Stimulated activated CD4-positive, alpha-beta T cell treated with anti-CD3 and anti-CD28 coated beads, Interleukin-2, amount 100 ng/mL, for 24 hours (primary cell): Measurements from ENCODE around the gene TCF7L2.

Experiments
- DNase-seq, 2 donors: peaks; one replicate each; pipeline ENCODE4 v3.0.0-alpha.2; 2020

TCF7L2 gene

DNA sequence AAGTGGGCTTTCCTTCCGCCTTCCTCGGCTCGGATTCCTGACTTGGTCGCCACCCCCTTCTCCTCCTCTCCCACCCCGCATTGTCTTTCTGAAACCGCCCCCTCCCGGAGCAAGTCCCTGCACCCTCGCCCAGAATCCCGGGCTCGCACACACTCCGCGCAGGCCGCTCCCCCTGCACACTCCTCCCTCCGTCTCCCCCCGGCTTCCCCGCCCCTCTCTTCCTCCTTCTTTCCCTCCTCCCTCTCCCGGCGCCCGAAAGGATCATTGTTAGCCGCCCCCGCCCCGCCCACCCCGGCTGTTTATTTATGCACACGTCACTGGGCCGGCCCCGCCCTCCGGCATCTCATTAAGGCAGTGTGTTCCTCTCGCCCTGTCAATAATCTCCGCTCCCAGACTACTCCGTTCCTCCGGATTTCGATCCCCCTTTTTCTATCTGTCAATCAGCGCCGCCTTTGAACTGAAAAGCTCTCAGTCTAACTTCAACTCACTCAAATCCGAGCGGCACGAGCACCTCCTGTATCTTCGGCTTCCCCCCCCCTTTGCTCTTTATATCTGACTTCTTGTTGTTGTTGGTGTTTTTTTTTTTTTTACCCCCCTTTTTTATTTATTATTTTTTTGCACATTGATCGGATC is at the start of gene TCF7L2:
TSS of gene TCF7L2 (plus strand) at position 373 of the 633 bp plus-strand sequence. CDS start 510 bp downstream, outside the sequence.
- DNase-seq: peak; percentile 53 to 58

DNA sequence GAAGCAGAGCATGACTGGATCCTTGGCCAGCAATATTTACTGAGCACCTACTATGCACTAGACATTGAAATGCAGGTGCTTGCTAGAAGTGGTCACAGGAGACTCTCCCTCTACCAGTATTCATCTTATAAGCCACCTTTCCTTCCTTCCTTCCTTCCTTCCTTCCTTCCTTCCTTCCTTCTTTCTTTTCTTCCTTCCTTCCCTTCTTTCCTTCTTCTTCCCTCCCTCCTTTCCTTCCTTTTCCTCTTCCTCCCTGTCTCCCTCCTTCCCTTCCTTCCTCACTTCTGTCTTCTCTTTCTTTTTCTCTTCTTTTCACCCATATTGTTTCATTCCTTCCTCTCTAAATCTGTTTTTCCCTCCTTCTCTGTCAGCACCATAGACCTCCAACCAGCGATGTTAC is 47.3 kb upstream of the TCF7L2 start:
- no peak for DNase-seq

GRCh38 chr10:112904000-112904399 is 46.0 kb upstream of the TCF7L2 start:
- DNase-seq: no peak

DNA sequence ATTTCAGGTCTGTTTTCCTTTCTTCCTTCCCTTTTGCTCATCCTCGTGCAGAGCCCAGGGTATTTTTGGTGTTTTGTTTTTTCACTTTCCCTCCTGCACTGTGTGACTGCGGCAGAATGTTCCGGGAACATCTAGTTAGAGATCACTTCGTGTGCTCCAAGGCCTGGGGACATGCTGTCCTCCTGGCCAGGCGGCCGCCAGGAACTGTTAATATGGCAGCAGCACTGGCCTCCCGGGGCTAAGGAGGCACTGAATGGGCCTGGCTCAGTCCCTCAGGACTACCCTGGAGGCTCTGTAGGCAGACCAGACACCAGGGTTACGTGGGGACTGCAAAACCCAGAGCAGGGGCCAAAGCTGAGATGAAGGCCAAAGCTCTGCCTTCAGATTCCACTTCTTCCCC is 43.1 kb upstream of the TCF7L2 start:
- no peak for DNase-seq

- no peak for DNase-seq
Measured at GRCh38 chr10:112907893-112908292, 42.2 kb upstream of the TCF7L2 start.

DNA sequence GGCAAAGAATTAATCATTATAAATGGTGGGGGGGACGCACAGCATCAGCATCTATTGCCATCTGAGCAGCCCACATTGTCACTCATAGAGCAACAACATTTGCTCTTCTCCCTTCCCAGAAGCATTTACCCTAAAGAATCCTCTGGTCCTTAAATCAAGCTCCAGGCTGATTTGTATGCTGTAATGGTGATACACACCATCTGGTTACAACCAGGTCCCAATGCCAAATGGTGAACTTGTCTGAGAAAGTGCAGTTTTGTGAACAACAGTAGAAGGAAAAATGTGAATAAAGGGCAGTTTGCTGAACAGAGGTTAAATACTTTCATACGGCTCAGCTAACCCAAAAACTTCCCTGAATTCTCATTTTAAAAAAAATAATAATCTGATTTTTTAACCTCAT is 38.8 kb upstream of the TCF7L2 start:
- DNase-seq: no peak

GRCh38 chr10:112912410-112912928 is 37.6 kb upstream of the TCF7L2 start:
- DNase-seq: no peak

DNA sequence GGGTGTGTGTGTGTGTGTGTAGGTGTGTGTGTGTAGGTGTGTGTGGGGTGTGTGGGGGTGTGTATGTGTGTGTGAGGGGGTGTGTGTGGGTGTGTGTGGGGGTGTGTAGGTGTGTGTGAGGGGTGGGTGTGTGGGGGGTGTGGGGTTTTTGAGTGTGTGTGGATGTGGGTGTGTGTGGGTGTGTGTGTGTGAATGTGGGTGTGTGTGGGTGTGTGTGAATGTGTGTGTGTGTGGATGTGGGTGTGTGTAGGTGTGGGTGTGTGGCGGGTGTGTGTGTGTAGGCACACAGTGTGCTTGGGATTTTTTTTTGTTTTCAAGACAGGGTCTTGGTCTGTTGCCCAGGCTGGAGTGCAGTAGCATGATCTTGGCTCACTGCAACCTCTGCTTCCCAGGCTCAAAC is 36.8 kb upstream of the TCF7L2 start:
- DNase-seq: no peak

DNA sequence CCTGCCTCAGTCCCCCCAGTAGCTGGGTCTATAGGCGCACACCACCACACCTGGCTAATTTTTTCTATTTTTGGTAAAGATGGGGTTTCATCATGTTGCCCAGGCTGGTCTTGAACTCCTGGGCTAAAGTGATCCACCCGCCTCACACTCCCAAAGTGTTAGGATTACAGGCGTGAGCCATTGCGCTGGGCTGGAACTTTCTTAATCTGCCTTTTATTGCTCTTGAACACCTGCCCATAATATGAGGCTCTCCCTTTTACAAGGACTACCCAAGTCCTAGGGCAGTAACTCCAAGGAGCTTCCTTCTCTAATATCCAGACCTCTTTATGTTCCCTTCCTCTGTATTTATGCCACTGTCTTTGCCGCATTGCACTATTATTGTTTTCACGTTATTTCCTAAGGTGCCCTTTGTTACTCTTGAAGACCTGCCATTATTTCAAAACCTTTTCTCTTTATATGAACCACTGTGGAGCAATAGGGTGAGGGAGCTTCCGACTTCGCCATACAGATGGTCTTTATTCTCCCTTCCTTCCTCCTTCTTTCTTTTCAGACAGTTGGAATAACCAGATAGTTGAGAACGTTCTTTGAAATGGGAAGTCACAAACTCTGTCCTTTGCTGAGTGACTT is 36.3 kb upstream of the TCF7L2 start:
- no peak for DNase-seq

DNA sequence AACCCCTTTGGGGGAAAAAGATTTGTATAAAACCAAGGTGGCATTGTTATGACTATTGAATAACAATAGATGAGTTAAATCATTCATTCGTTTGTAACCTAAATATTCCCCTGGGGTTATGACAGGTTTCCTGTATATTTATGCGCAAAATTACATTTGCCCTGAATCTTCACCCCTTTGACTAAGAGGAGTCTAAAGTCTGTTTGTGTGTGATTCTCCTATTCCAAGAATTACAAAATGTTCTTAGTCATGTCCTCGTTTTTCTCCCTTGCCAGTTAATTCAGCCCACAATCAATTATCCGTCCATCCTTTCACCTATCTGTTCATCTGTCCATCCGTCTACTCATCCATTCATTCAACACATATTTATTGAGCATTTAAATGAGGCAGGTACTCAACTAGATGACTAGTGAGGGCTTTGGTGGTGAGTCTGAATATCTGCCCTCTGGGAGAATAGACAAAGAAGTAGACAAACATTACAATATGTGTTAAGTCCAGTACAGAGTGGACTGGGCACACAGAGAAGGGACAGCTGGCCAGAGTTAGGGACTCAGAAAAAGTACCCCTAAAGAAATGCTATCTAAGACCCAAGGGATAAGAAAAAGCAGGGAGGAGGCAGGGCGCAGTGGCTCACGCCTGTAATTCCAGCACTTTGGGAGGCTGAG is 35.6 kb upstream of the TCF7L2 start:
- DNase-seq: no peak

GRCh38 chr10:112915590-112916572 is 34.2 kb upstream of the TCF7L2 start:
- DNase-seq: no peak

DNA sequence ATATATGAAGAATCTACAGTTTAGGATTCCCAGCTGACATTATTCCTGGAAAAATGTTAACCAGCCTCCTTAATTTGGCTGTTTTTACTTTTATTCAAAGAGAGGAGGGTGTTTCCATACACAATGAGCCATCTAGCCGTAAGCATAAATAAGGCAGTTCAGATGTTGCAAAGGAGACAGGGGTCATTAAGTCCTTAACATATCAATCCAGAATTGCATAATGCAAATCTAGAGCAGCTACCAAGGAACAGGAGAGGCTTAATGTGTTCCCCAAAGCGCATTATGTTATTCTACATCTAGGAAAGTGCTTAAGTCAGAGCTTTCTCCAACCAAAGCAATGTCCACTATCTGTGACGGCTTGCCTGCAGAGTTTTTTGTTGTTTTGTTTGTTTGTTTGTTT is 32.4 kb upstream of the TCF7L2 start:
- DNase-seq: no peak

DNA sequence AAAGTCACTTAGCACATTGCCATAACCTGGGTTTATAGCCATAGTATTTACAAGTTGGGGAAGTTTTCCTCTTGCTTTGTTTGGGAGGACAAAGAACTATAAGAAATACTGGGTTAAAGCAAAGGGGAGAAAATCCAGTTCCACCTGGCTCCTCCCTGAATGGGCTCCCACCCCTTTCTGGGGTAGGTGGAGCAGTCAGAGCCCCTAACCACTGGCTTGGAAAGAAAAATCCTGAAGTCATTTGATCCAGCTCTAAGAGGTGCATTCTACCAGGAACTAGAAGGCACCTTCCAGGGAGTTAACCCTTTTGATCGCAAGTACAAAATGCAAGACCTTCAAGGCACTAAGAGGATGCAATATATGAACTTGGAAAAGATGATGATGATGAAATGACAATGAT is 31.3 kb upstream of the TCF7L2 start:
- no peak for DNase-seq

- no peak for DNase-seq
Measured at GRCh38 chr10:112919721-112920120, 30.3 kb upstream of the TCF7L2 start.

- DNase-seq: no peak
Measured at GRCh38 chr10:112926906-112927688, 22.9 kb upstream of the TCF7L2 start.

DNA sequence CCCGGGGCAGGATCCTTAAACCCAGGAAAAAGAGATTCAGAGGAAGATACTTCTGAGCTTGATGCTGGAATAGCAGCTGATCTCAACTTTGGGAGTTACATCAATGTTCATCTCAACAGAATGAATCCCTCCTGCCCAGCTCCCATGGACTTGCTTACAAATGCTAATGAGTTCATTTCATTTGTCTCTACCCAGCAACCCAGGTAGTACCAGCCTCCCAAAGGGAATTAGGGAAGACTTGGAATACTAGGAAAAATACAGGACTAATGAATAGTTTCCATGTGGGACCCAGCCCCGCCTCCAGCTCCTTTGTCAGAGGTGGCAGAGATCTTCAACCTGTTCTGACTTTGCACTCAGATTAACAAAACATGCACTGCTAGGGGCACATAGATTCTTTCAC is 22.1 kb upstream of the TCF7L2 start:
- DNase-seq: no peak

DNA sequence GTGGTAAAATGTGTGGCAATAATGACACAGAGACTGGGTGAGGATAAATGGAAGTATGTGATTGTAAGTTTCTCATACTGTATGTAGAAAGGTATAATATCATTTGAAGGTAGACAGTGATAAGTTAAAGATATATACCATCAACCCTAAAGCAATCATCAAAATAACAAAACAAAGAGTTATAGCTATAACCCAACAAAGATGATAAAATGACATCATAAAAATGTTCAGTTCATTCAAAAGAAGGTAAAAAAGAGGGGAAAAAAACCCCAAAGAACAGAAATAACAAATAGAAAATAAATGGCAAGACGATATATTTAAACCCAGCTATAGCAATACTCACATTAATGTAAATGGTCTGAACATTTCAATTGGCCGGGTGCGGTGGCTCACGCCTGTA is 17.4 kb upstream of the TCF7L2 start:
- no peak for DNase-seq

DNA sequence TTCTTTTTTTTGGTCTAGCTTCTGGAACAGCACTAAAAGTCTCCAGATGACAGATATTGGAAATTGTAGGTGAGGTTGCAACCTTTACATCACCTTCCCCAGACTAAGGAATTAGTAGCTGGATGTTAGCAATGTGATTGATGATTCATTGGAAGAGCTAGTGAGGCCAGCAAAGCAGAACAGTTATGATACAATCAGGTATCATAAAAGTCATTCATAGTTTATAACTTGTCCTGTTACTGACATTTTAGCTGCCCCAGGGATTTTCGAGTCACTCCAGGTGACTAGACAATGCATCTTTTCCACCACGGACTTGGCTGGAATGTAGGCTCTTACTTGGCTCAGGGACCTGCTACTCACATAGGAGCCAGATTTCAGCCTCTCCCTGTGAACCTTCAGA is 15.9 kb upstream of the TCF7L2 start:
- no peak for DNase-seq

GRCh38 chr10:112938808-112939482 is 11.1 kb upstream of the TCF7L2 start:
- DNase-seq: no peak

- DNase-seq: no peak
Measured at GRCh38 chr10:112945811-112946210, 4.2 kb upstream of the TCF7L2 start.

DNA sequence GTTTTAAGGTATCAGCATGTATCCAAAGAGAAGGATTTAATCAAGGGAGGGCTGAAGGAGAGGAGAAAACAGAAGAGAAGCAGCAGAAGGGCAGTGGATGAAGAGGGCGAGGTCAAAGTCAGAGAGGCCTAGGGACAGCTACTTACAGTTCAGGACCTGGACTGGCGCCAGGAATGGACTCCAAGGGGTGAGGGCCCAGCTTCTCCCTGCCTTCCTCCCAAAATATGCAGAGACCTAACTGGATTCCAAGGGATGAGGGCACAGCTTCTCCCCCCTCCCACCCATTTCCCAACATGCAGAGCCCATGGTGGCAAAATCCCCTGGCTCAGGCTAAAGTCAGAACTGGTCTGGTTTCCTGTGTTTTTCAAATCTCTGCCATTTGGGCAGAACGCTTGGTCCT is 3.4 kb upstream of the TCF7L2 start:
- no peak for DNase-seq

DNA sequence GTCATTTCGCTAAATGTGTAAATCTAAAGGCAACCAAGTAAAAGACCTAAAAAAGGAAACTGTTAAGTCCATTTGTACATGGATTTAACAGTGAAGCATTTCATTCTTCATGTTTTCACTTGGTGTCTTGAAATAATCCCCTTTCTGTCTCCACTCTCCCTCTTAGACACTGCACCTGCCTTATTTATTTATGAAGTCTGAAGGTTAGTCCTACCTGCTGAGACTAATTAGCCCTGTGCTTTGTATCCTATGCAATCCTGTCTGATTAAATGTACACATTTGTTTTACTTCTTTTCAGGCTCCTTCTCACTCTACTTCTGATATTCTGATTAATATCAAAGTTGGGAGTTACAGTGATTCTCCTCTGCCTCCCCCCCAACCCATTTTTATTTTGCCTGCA is 1.9 kb upstream of the TCF7L2 start:
- DNase-seq: no peak
